Right ventricle myocardium inferior (tissue), 1 donor: ENCODE measurements around the gene SLC5A8. TPM values are rescaled to one million over a fixed set of nuclear protein-coding genes. Genes with fewer than 3 reads are reported as not detected.

Experiments used
- total RNA-seq: library from RNA; stranded (reverse); fragmentation: NEBNext Ultra II Directional; extraction: Animal tissue kit (Norgen Biotek cat#: 25700); gene quantifications from one replicate; pipeline ENCODE4 v1.2.1, GENCODE V29; 2021
- donor health status: DM: no; HTN: yes; CAD: no; lungs with severe emphysema.

The SLC5A8 gene
- total RNA-seq, 1 donor from 2014 or later: not detected

Other genes starting within 250 kb of the SLC5A8 start
- 5.7 TPM for gene UTP20, start 69.9 kb upstream of the SLC5A8 start, total RNA-seq
- gene ARL1, start 197.5 kb upstream of the SLC5A8 start, total RNA-seq: 96.0 TPM